HepG2 (cell line): Measurements from ENCODE around the gene RASGRP4. TPM values are rescaled to one million over a fixed set of nuclear protein-coding genes. Genes with fewer than 3 reads are reported as not detected.

ENCODE experiments used
- ATAC-seq: fragments of 200-7000 bp; cut with Tn5 transposase; 3 replicates; pipeline ENCODE4 v1.9.1; 2020; ENCODE audit warnings: mild to moderate bottlenecking, moderate library complexity
- BruUV-seq: library from RNA; stranded (reverse); fragments of 400-500 nt; replicated peaks from 2 replicates; lab custom pipeline; 2021; lab: Mats Ljungman, UMichigan
- CTCF ChIA-PET: fragments of 300-600 bp; formaldehyde crosslinking; extraction: SDS; loops from one replicate; lab custom pipeline; 2021; ENCODE audit warnings: low total read pairs, inconsistent platforms, low intra/inter-chr PET ratio; lab: Yijun Ruan, JAX
- POLR2A ChIA-PET: fragments of 350-600 bp; sonication (Branson Sonifier 250); formaldehyde crosslinking; loops from one replicate; lab custom pipeline; 2020; ENCODE audit warnings: antibody characterized with exemption, inconsistent platforms; lab: Yijun Ruan, JAX
- DNase-seq: peaks from one replicate; pipeline ENCODE4 v3.0.0-alpha.2; 2015; ENCODE audit warnings: low spot score
- FAIRE-seq: peaks from 3 replicates; lab custom pipeline; 2011; peaks lifted over from hg19 to GRCh38; lab: Jason Lieb, UNC
- H2AFZ ChIP-seq: one replicate; pipeline ENCODE4 v1.6.1; 2011; ENCODE audit warnings: low read length, inconsistent platforms
- H3K27ac ChIP-seq: fragments of 300-600 bp; 3 replicates; pipeline ENCODE4 v1.8.0; 2011; ENCODE audit warnings: mixed run types, mild to moderate bottlenecking, mixed read lengths, low read length, inconsistent platforms; ENCODE audit not compliant: insufficient read depth; ENCODE audit errors: extremely low read length
- H3K27me3 ChIP-seq, 2 experiments: fragments of 200-600 bp in 1 of 2; 2 replicates in 1 of 2; 3 replicates in 1 of 2; pipeline versions ENCODE4 v1.6.0 to v1.8.0; 2011; ENCODE audit warnings: low read length in 2 of 2, mild to moderate bottlenecking in 2 of 2, moderate library complexity in 2 of 2, inconsistent platforms in 1 of 2; ENCODE audit not compliant: insufficient read depth in 2 of 2, control insufficient read depth in 1 of 2
- H3K36me3 ChIP-seq, 2 experiments: fragments of 200-600 bp in 1 of 2; replicated peaks in 1 of 2; 2 replicates in 1 of 2; 3 replicates in 1 of 2; pipeline versions ENCODE4 v1.5.1 to v1.8.0; 2011; ENCODE audit warnings: low read length in 2 of 2, inconsistent platforms in 1 of 2; ENCODE audit not compliant: insufficient read depth in 2 of 2, control insufficient read depth in 1 of 2
- H3K4me1 ChIP-seq: 2 replicates; pipeline ENCODE4 v1.5.1; 2012; ENCODE audit warnings: low read length, inconsistent platforms; ENCODE audit not compliant: insufficient read depth
- H3K4me2 ChIP-seq: 2 replicates; pipeline ENCODE4 v1.6.0; 2011; ENCODE audit warnings: low read depth, low read length, inconsistent platforms
- H3K4me3 ChIP-seq, 3 experiments: fragments of 200-600 bp in 1 of 3; sonication (generic), shearing (Covaris generic) in 1 of 3; replicated peaks in 1 of 3; 2 replicates each; pipeline ENCODE4 v1.5.1; 2011 to 2016; ENCODE audit warnings: low read length in 3 of 3, inconsistent platforms in 2 of 3, low read depth in 2 of 3, mild to moderate bottlenecking in 2 of 3, control low read depth in 1 of 3, mixed read lengths in 1 of 3; ENCODE audit not compliant: insufficient read depth in 1 of 3
- H3K79me2 ChIP-seq: one replicate; pipeline ENCODE4 v1.6.1; 2011; ENCODE audit warnings: low read length, inconsistent platforms; ENCODE audit not compliant: insufficient read depth
- H3K9ac ChIP-seq: 2 replicates; pipeline ENCODE4 v1.6.0; 2011; ENCODE audit warnings: mild to moderate bottlenecking, low read depth, low read length, inconsistent platforms; ENCODE audit not compliant: insufficient read depth
- H3K9me3 ChIP-seq: 2 replicates; pipeline ENCODE4 v1.5.1; 2012; ENCODE audit warnings: mild to moderate bottlenecking, low read length
- H4K20me1 ChIP-seq: 2 replicates; pipeline ENCODE4 v1.6.0; 2011; ENCODE audit warnings: inconsistent platforms, mild to moderate bottlenecking, low read length, moderate library complexity; ENCODE audit not compliant: insufficient read depth
- ATF7 ChIP-seq, 2 experiments: fragments of 450-650 bp in 1 of 2; sonication (generic) in 1 of 2; formaldehyde crosslinking in 1 of 2; IDR thresholded peaks; 2 replicates each; pipeline versions ENCODE4 v1.4.0 to v1.6.1; 2016 to 2020; ENCODE audit warnings: antibody characterized with exemption in 1 of 2, mild to moderate bottlenecking in 1 of 2, missing genetic modification reagents in 1 of 2
- BORCS8-MEF2B ChIP-seq: sonication (generic); formaldehyde crosslinking; IDR thresholded peaks from 2 replicates; pipeline ENCODE4 v1.8.0; 2022; ENCODE audit warnings: mild to moderate bottlenecking, missing genetic modification reagents
- CAMTA2 ChIP-seq: sonication (generic); formaldehyde crosslinking; IDR thresholded peaks from 2 replicates; pipeline ENCODE4 v1.4.0; 2020; ENCODE audit warnings: mild to moderate bottlenecking, missing genetic modification reagents, borderline replicate concordance
- FOXA3 ChIP-seq: IDR thresholded peaks from 2 replicates; pipeline ENCODE4 v1.6.1; 2016; ENCODE audit warnings: missing genetic modification reagents, missing compliant biosample characterization
- PCBP1 ChIP-seq: fragments of 200-400 bp; formaldehyde crosslinking; IDR thresholded peaks from 2 replicates; pipeline ENCODE4 v1.6.1; 2017; ENCODE audit warnings: mild to moderate bottlenecking, low read depth, low read length, borderline replicate concordance
- PRPF4 ChIP-seq: fragments of 200-400 bp; formaldehyde crosslinking; IDR thresholded peaks from 2 replicates; pipeline ENCODE4 v1.6.1; 2016; ENCODE audit warnings: low read length, low read depth; ENCODE audit not compliant: poor library complexity, severe bottlenecking
- RFX3 ChIP-seq: IDR thresholded peaks from 2 replicates; pipeline ENCODE4 v1.6.1; 2016; ENCODE audit warnings: missing biosample characterization, missing genetic modification reagents
- ZNF570 ChIP-seq: sonication (generic); formaldehyde crosslinking; IDR thresholded peaks from 2 replicates; pipeline ENCODE4 v1.4.0; 2020; ENCODE audit warnings: mild to moderate bottlenecking, missing genetic modification reagents, borderline replicate concordance
- ZNF605 ChIP-seq: sonication (generic); formaldehyde crosslinking; IDR thresholded peaks from 2 replicates; pipeline ENCODE4 v1.8.0; 2022; ENCODE audit warnings: mild to moderate bottlenecking, missing genetic modification reagents
- WGBS: methylation state at CpG from one replicate; pipeline ENCODE4 v1.1.6; 2017; ENCODE audit warnings: low lambda C conversion rate; 5-methylcytosine and 5-hydroxymethylcytosine counted together
- in situ Hi-C: cut with HindIII; loops from 2 replicates; pipeline ENCODE4 v1.10.0; 2017; ENCODE audit warnings: low pct_unique_long_range_greater_than_20kb; ENCODE audit not compliant: extremely low pct_ligation_motif_present
- intact Hi-C: fragments of 100-400 bp; cut with micrococcal nuclease; formaldehyde crosslinking; loops from one replicate; pipeline ENCODE4 v1.10.0; 2022; ENCODE audit not compliant: unreplicated experiment
- polyA plus RNA-seq, 8 experiments: library from polyadenylated mRNA; depleted of rRNA in 3 of 8; stranded (reverse) in 7 of 8; unstranded in 1 of 8; fragments of >200 nt; fragmentation: Illumina TruSeq in 4 of 8; extraction: Trizol in 4 of 8; gene quantifications; 2 replicates each; pipeline versions ENCODE4 v1.2.1 to v1.2.3, GENCODE V29; 2011 to 2016; ENCODE audit warnings: low read depth in 4 of 8, missing spikeins in 1 of 8, mixed read lengths in 1 of 8; ENCODE audit not compliant: insufficient read depth in 1 of 8
- total RNA-seq, 5 experiments: library from RNA; depleted of rRNA; stranded (reverse); fragments of >200 nt; fragmentation: Illumina TruSeq; extraction: Trizol; gene quantifications; 2 replicates each; pipeline ENCODE4 v1.2.3, GENCODE V29; 2016; ENCODE audit warnings: low read depth in 1 of 5
- TF ChIP-seq, protein P1 (sequence below), 2 experiments: sonication (generic) in 1 of 2; formaldehyde crosslinking in 1 of 2; IDR thresholded peaks; 2 replicates each; pipeline versions ENCODE4 v1.5.1 to v1.6.1; 2011 to 2020; ENCODE audit warnings: borderline replicate concordance in 1 of 2, low read depth in 1 of 2, low read length in 1 of 2, mild to moderate bottlenecking in 1 of 2, missing genetic modification reagents in 1 of 2, moderate library complexity in 1 of 2
- TF ChIP-seq, protein P2 (sequence below): sonication (generic); formaldehyde crosslinking; IDR thresholded peaks from 2 replicates; pipeline ENCODE4 v1.4.0; 2020; ENCODE audit warnings: mild to moderate bottlenecking, missing genetic modification reagents, borderline replicate concordance
- TF ChIP-seq, protein P3 (sequence below): sonication (generic); formaldehyde crosslinking; IDR thresholded peaks from 2 replicates; pipeline ENCODE4 v1.4.0; 2020; ENCODE audit warnings: missing genetic modification reagents, borderline replicate concordance

Gene RASGRP4
- total and polyA plus RNA-seq, 2 of the 13 experiments (the other 11 are each of a cell fraction or from before 2014, with no cell fraction given) = not detected

DNA sequence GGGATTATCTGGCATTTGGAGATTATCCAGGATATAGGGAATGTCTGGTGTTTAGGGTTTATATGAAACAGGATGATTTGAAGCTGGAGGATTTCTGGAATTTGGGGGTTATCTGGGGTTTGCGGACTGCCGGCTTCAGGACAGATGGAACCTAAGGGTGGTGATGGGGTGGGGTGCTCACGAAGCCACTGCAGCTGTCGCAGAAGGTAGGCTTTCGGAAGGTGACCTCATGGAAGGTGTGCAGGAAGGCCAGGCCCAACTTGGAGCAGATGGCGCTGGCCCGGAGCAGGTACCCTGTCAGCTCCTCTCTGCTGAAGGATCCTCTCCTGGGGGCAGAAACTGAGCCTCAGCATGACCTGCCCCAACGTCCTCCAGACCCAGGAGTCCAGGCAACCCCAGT lies 13.5 kb downstream of the RASGRP4 start:
- Histone ChIP-seq H3K27ac (no peak overlapping the region), H3K79me2 (no peaks in the 10 kb centered on the region), H3K4me2 (no peak overlapping the region), H3K9me3 (no peaks in the 10 kb centered on the region), H3K9ac (no peak overlapping the region), H4K20me1 (no peaks in the 10 kb centered on the region), H3K27me3 (peaks cover 0 to 15% of the 10 kb centered on the region in 2 experiments; a peak in 2 of 5 replicates), H3K4me3 (no peak overlapping the region), H3K36me3 (no peaks in the 10 kb centered on the region), H3K4me1 (no peaks in the 10 kb centered on the region), H2AFZ (no peak overlapping the region)
- in situ Hi-C loops (no loop called here), intact Hi-C loops (no loop called here)
- ChIA-PET POLR2A (no interaction called here), CTCF (no interaction called here)
- WGBS = 60% methylated on average over 5 of the region's 8 CpGs
- FAIRE-seq (no peak), ATAC-seq (no peak), DNase-seq (no peak)
- no TSS peak for BruUV-seq
- TF ChIP-seq, protein P1, sequence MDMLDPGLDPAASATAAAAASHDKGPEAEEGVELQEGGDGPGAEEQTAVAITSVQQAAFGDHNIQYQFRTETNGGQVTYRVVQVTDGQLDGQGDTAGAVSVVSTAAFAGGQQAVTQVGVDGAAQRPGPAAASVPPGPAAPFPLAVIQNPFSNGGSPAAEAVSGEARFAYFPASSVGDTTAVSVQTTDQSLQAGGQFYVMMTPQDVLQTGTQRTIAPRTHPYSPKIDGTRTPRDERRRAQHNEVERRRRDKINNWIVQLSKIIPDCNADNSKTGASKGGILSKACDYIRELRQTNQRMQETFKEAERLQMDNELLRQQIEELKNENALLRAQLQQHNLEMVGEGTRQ (IDR thresholded peaks at IDR 0.05; ENCODE audit: low read depth, low read length) = no peak
- TF ChIP-seq, protein P1 (CRISPR knock-in tag; IDR thresholded peaks at IDR 0.05; ENCODE audit: borderline replicate concordance) = no peak
- TF ChIP-seq ZNF605 = no peak
- no peak for TF ChIP-seq ZNF570 (CRISPR knock-in tag)
- no peak for TF ChIP-seq BORCS8-MEF2B (CRISPR knock-in tag)
- TF ChIP-seq PRPF4 = no peak
- no peak for TF ChIP-seq RFX3
- TF ChIP-seq FOXA3 (CRISPR knock-in tag) = no peak
- no peak for TF ChIP-seq PCBP1
- TF ChIP-seq, protein P2, sequence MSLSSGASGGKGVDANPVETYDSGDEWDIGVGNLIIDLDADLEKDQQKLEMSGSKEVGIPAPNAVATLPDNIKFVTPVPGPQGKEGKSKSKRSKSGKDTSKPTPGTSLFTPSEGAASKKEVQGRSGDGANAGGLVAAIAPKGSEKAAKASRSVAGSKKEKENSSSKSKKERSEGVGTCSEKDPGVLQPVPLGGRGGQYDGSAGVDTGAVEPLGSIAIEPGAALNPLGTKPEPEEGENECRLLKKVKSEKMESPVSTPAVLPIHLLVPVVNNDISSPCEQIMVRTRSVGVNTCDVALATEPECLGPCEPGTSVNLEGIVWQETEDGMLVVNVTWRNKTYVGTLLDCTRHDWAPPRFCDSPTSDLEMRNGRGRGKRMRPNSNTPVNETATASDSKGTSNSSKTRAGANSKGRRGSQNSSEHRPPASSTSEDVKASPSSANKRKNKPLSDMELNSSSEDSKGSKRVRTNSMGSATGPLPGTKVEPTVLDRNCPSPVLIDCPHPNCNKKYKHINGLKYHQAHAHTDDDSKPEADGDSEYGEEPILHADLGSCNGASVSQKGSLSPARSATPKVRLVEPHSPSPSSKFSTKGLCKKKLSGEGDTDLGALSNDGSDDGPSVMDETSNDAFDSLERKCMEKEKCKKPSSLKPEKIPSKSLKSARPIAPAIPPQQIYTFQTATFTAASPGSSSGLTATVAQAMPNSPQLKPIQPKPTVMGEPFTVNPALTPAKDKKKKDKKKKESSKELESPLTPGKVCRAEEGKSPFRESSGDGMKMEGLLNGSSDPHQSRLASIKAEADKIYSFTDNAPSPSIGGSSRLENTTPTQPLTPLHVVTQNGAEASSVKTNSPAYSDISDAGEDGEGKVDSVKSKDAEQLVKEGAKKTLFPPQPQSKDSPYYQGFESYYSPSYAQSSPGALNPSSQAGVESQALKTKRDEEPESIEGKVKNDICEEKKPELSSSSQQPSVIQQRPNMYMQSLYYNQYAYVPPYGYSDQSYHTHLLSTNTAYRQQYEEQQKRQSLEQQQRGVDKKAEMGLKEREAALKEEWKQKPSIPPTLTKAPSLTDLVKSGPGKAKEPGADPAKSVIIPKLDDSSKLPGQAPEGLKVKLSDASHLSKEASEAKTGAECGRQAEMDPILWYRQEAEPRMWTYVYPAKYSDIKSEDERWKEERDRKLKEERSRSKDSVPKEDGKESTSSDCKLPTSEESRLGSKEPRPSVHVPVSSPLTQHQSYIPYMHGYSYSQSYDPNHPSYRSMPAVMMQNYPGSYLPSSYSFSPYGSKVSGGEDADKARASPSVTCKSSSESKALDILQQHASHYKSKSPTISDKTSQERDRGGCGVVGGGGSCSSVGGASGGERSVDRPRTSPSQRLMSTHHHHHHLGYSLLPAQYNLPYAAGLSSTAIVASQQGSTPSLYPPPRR (CRISPR knock-in tag) = no peak
- TF ChIP-seq, protein P3, sequence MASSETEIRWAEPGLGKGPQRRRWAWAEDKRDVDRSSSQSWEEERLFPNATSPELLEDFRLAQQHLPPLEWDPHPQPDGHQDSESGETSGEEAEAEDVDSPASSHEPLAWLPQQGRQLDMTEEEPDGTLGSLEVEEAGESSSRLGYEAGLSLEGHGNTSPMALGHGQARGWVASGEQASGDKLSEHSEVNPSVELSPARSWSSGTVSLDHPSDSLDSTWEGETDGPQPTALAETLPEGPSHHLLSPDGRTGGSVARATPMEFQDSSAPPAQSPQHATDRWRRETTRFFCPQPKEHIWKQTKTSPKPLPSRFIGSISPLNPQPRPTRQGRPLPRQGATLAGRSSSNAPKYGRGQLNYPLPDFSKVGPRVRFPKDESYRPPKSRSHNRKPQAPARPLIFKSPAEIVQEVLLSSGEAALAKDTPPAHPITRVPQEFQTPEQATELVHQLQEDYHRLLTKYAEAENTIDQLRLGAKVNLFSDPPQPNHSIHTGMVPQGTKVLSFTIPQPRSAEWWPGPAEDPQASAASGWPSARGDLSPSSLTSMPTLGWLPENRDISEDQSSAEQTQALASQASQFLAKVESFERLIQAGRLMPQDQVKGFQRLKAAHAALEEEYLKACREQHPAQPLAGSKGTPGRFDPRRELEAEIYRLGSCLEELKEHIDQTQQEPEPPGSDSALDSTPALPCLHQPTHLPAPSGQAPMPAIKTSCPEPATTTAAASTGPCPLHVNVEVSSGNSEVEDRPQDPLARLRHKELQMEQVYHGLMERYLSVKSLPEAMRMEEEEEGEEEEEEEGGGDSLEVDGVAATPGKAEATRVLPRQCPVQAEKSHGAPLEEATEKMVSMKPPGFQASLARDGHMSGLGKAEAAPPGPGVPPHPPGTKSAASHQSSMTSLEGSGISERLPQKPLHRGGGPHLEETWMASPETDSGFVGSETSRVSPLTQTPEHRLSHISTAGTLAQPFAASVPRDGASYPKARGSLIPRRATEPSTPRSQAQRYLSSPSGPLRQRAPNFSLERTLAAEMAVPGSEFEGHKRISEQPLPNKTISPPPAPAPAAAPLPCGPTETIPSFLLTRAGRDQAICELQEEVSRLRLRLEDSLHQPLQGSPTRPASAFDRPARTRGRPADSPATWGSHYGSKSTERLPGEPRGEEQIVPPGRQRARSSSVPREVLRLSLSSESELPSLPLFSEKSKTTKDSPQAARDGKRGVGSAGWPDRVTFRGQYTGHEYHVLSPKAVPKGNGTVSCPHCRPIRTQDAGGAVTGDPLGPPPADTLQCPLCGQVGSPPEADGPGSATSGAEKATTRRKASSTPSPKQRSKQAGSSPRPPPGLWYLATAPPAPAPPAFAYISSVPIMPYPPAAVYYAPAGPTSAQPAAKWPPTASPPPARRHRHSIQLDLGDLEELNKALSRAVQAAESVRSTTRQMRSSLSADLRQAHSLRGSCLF (CRISPR knock-in tag) = no peak
- TF ChIP-seq ATF7 (IDR thresholded peaks at IDR 0.05) = no peak
- TF ChIP-seq ATF7 (CRISPR knock-in tag; IDR thresholded peaks at IDR 0.05) = no peak
- TF ChIP-seq CAMTA2 (CRISPR knock-in tag) = no peak
